ENCODE results near the gene TNIK.
"Not testable (repeated sequence)": the region's sequence is repeated elsewhere in the genome, so short reads cannot be mapped to it uniquely, and the experiment has no call there.

The TNIK gene

GRCh38 chr3:171125010-171125409, 335.2 kb downstream of the TNIK start:
- no peak for DNase-seq (ENCODE audit: low read depth)

GRCh38 chr3:171123915-171124314, 336.3 kb downstream of the TNIK start:
- no peak for DNase-seq (ENCODE audit: low read depth)

DNA sequence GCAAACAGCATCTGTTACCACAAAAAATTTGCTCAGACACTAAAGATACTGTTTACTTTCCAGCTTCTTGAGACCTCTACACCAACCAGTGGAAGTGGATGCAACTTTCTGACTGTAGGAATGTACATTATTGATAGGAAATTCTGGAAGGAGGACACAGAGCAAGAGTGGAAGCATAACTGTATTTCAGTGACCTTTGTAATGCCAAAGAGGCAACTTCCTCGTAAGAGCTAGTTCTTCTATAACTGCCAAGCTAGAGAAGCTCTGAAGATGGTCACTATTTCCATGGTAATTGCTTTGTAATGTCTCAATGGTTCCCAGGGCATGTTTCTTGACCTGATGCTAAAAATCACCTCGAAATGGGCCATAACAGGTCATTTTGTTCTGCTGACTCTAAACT, 337.3 kb downstream of the TNIK start:
- no peak for DNase-seq (ENCODE audit: low read depth)

GRCh38 chr3:171122240-171122639, 338.0 kb downstream of the TNIK start:
- DNase-seq (ENCODE audit: low read depth): no peak

DNA sequence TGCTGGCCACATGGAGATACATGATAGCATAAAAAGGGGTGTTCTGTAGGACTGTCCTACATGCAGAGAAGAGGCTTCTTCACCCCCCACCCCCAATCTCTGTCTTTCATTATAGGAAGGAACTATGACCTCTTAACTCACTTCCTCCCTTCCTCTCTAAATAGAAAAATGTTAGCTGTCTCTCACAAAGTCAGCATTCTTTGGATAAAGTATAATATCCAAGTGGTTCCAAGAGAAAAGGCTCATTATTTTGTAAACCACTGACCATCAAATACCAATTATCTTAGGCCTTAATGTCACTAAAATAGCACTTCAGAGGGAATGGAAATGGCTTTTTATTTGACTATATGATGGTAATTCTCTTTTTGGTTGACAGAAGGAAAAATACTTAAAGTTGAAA, 338.4 kb downstream of the TNIK start:
- no peak for DNase-seq (ENCODE audit: low read depth)

DNA sequence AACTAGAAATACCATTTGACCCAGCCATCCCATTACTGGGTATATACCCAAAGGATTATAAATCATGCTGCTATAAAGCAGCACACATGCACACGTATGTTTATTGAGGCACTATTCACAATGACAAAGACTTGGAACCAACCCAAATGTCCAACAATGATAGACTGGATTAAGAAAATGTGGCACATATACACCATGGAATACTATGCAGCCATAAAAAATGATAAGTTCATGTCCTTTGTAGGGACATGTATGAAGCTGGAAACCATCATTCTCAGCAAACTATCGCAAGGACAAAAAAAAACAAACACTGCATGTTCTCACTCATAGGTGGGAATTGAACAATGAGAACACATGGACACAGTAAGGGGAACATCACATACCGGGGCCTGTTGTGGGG, 340.8 kb downstream of the TNIK start:
- DNase-seq (ENCODE audit: low read depth): not testable (repeated sequence)

DNA sequence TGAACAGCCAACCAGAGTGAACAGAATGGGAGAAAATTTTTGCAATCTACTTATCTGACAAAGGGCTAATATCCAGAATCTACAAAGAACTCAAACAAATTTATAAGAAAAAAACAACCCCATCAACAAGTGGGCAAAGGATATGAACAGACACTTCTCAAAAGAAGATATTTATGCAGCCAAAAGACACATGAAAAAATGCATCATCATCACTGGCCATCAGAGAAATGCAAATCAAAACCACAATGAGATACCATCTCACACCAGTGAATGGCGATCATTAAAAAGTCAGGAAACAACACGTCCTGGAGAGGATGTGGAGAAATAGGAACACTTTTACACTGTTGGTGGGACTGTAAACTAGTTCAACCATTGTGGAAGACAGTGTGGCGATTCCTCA, 341.2 kb downstream of the TNIK start:
- not testable (repeated sequence) for DNase-seq (ENCODE audit: low read depth)

DNA sequence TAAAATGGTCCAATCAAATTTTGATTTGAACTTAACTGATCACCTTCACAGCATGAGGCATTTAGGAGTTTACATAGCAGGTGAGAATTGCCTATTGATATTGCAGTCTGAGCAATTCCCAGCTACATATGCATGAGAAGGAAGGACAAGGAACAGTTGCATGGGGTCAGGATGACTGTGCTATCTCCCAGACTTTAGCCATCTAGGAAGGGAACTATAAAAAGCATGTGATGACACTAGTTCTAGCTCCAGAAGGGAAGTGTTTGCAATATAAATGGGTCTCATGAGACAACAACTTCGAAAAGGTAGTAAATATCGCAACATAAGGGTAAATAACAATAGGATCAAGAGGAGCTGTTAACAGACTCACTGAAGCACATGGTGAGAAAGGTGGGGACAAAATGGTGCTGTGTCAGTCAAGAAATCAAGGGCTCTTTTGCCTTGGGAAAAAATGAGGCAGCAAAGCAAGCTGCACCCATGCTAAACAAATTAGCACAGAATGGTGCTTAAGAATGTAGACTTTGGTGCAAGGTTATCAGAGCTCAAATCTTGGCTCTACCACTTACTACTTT, 343.3 kb downstream of the TNIK start:
- no peak for DNase-seq (ENCODE audit: low read depth)

DNA sequence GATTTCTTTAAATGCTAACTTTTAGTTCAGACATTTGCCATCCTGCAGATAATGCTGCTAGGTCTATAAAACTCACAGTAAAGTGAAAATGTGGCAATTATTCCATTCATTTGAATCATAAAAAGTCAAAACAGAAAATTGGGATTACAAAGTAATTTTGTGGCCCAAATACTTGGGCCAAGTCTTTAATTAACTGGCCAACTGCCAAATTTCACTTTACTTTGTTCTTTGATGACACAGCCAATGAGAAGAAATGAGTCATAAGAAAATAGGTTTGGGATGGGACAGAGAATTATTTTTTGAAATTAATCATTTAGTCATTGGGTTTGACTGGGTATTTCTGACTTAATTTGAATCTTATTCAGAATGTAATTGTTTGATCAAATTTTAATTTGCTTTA, 343.8 kb downstream of the TNIK start:
- no peak for DNase-seq (ENCODE audit: low read depth)

GRCh38 chr3:171115667-171116066, 344.5 kb downstream of the TNIK start:
- no peak for DNase-seq (ENCODE audit: low read depth)

DNA sequence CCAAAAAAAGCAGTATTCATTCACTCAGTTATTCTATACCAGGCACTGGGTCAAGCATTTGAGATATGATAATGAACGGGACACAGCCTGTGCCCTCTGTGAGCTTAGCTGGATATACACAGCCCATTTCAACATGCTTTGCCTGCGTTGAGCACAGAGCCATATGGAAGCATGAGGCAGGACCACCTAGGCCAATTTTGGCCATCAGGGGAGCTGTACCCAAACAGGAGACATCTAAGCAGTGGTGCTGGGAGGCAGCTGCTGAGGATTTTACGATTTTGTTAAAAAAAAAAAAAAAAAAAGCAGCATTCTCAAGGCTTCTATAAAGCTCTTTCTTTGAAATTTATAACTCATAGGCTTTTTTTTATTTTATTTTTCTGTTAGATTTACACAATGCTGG, 346.5 kb downstream of the TNIK start:
- DNase-seq (ENCODE audit: low read depth): no peak

DNA sequence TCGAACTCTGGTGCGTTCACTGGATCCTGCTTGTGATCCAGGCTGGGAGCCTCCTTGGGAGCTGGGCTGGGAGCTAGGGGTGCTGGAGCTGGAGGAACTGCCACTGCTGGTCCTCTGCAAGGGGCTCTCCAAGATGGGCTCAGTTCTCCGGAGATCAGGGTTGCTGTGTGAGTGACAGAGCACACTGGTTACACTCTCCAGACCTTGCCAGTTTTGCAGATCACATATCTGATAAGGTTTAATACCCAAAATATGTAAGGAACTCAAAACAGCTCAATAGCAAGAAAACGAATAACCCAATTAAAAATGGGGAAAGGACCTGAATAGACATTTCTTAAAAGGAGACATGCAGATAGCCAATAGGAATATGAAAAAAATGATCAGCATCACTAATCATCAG, 349.5 kb downstream of the TNIK start:
- DNase-seq (ENCODE audit: low read depth): no peak

- DNase-seq (ENCODE audit: low read depth): no peak
These were observed 352.1 kb downstream of the TNIK start for GRCh38 chr3:171108066-171108465.

DNA sequence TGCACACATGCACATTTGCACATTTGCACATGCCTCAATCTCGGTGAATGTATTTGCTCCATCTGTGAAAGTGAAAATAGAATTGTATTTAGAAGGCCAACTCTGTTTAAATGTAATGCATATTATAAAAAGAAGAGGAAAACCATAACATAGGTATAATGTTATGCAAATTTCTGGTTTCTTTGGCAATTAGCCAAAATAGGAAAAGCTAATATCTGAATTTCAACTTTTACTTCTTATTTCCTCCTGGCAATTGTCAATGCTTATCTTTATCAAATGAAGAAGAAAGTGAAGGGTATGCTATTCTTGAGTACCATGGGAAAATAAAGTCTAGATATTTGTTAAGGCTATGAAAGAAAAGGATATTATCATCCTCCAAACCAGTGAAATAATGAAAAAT, 357.0 kb downstream of the TNIK start:
- DNase-seq (ENCODE audit: low read depth): no peak

GRCh38 chr3:171101982-171102641, 358.1 kb downstream of the TNIK start:
- peak; percentile 33 for DNase-seq (ENCODE audit: low read depth)

DNA sequence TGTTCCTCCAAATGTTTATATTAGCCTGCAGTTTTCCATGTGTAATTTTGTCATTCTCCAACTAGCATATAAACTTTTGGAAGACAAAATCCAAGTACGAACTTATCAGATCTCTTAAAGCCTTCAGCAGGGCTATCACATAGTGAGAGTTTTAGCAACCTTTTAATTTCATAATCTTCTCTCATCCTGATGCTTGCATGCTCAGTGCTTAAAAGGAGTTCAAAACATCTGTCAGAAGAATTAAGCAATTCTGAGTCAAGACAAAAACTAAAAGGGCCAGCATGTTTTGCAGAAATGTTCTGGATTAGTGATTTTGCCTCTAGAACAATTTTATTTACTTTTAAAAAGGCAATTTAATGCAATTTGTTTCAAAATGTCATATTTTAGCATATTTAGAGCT, 360.3 kb downstream of the TNIK start:
- DNase-seq (ENCODE audit: low read depth): no peak

DNA sequence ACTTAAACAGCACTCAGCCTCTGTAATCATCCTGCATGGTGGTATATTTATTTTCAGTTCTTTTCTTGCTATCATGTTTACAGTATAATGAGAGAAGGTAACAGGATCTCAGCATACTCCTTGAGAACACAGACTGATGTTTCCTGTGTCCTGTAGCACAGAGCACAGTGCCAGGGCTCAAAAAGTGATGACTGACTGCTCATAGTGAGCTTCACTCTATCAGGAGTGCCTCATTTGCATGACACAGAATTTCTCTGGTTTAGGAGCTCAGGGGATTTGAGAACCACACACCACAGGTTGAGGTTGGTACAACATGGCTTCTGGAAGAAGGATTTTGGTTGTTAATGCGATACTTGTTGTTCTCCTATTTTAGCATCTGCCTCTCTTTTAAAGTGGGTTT, 365.1 kb downstream of the TNIK start:
- no peak for DNase-seq (ENCODE audit: low read depth)

DNA sequence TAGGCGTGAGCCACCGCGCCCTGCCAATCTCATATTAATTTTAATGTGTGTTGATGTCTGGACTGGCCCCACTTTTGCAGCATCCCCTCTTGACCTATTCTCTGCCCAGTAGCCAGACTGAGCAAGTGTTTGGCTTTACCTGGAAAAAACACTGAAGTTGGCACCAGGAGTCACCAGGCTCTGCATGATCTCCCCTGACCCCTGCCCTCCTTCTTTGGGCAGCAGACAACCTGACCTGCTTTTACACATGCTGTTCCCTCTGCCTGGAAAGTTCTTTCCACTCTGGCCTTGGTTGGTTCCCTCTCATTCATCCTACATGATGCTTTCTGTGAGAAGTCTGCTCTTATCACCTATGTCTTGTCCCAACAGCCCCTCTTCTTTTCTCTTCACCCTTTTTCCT, 365.8 kb downstream of the TNIK start:
- no peak for DNase-seq (ENCODE audit: low read depth)

DNA sequence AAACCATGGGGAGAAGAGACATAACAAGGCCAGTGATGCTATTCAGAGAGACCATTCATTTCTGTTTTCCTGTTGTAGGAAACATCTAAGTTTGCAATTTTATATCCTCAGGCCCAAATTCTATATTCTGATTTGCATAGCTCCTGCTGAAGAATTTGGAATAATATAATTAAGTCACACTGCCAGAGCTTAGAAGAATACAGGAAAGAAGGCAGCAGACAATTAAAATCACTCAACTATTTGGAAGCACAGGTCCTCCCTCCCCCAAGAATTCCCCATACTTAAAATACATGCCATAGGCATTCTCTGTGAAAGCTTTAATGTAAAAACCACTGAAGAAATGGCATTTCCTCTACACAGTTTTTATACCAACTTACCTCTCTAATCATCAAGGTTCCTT, 366.7 kb downstream of the TNIK start:
- DNase-seq (ENCODE audit: low read depth): no peak

DNA sequence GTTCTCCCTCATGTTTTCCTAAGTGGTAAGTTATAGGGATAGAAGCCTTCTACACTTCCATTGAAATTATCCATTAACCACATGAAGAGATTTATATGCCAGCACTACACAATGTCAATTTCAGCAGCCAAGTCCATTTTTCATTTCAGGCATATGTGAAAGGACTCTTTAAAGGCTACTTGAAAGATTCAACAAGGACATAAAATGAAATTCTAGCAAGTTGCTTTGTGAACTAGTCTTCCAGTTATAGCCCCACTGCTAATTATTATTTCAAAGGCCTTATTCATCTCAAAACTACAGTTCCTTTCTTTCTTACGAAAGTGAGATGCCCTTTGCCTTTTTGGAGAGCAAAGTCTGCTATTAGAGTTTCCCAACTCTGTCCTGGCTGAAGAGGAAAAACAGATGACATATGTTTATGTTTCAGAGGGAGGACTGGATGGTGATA, 367.7 kb downstream of the TNIK start:
- no peak for DNase-seq (ENCODE audit: low read depth)

- no peak for DNase-seq (ENCODE audit: low read depth)
These were observed 369.9 kb downstream of the TNIK start for GRCh38 chr3:171090321-171090720.

- peak; percentile 76 for DNase-seq (ENCODE audit: low read depth)
These were observed 371.0 kb downstream of the TNIK start for GRCh38 chr3:171088964-171089754.

GRCh38 chr3:171088496-171088895, 371.7 kb downstream of the TNIK start:
- DNase-seq (ENCODE audit: low read depth): no peak

All from HS-27A (cell line).